Bronchial epithelial cell (primary cell): Measurements from ENCODE around the gene ACTN4. TPM values are rescaled to one million over a fixed set of nuclear protein-coding genes. Genes with fewer than 3 reads are reported as not detected.

Source experiments
- DNase-seq: peaks from one replicate; pipeline ENCODE4 v3.0.0-alpha.2; 2010; ENCODE audit warnings: low read depth
- FAIRE-seq: peaks from 2 replicates; lab custom pipeline; 2011; peaks lifted over from hg19 to GRCh38; lab: Jason Lieb, UNC
- H3K27me3 ChIP-seq: 2 replicates; pipeline ENCODE4 v1.5.1; 2011; ENCODE audit warnings: low read length; ENCODE audit not compliant: control insufficient read depth, insufficient read depth
- H3K36me3 ChIP-seq: 2 replicates; pipeline ENCODE4 v1.5.1; 2011; ENCODE audit warnings: low read length; ENCODE audit not compliant: control insufficient read depth, insufficient read depth
- H3K4me3 ChIP-seq: 2 replicates; pipeline ENCODE4 v1.5.1; 2011; ENCODE audit warnings: mild to moderate bottlenecking, low read depth, low read length, control low read depth
- CTCF ChIP-seq: IDR thresholded peaks from 2 replicates; pipeline ENCODE4 v1.5.1; 2011; ENCODE audit warnings: mild to moderate bottlenecking, moderate library complexity, low read length, control low read depth, inconsistent platforms; ENCODE audit not compliant: insufficient read depth, severe bottlenecking
- total RNA-seq: library from RNA; depleted of rRNA; stranded (reverse); fragments of >200 nt; gene quantifications from 2 replicates; pipeline ENCODE4 v1.2.1, GENCODE V29; 2014

Gene ACTN4
- total RNA-seq, 1 donor from 2014 or later: 130 TPM

GRCh38 chr19:38676023-38676877 is 28.8 kb downstream of the ACTN4 start:
- TF ChIP-seq CTCF: no peak
- DNase-seq: peak; percentile 48
- FAIRE-seq: no peak
- Histone ChIP-seq H3K27me3 (no peaks in the 10 kb centered on the region), H3K4me3 (no peak overlapping the region), H3K36me3 (peaks cover 23% of the 10 kb centered on the region)

GRCh38 chr19:38676878-38677646 is 29.6 kb downstream of the ACTN4 start:
- H3K4me3 ChIP-seq: no peak overlapping the region
- no peaks in the 10 kb centered on the region for H3K27me3 ChIP-seq
- DNase-seq (no peak), FAIRE-seq (no peak)
- peaks cover 21% of the 10 kb centered on the region for H3K36me3 ChIP-seq
- TF ChIP-seq CTCF: no peak

- no peak for FAIRE-seq
- H3K4me3 ChIP-seq: no peak overlapping the region
- DNase-seq: no peak
- no peak for TF ChIP-seq CTCF
- no peaks in the 10 kb centered on the region for H3K27me3 ChIP-seq
- H3K36me3 ChIP-seq: peaks cover 23% of the 10 kb centered on the region
Measured at GRCh38 chr19:38678217-38678890, 30.9 kb downstream of the ACTN4 start.

- no peak for DNase-seq
- no peak overlapping the region for H3K4me3 ChIP-seq
- FAIRE-seq: no peak
- H3K36me3 ChIP-seq: peaks cover 23% of the 10 kb centered on the region
- no peak for TF ChIP-seq CTCF
- H3K27me3 ChIP-seq: no peaks in the 10 kb centered on the region
Measured at GRCh38 chr19:38678891-38679494, 31.5 kb downstream of the ACTN4 start.

GRCh38 chr19:38679839-38680238 is 32.4 kb downstream of the ACTN4 start:
- DNase-seq (peak; percentile 79), FAIRE-seq (no peak)
- H3K4me3 ChIP-seq: no peak overlapping the region
- peaks cover 23% of the 10 kb centered on the region for H3K36me3 ChIP-seq
- H3K27me3 ChIP-seq: no peaks in the 10 kb centered on the region
- TF ChIP-seq CTCF: no peak
